GM19238 (cell line): ENCODE data around the gene CLRN1.

Experiments used
- DNase-seq: peaks from one replicate; pipeline ENCODE4 v3.0.0; 2011; ENCODE audit warnings: low spot score; ENCODE audit not compliant: insufficient read length

CLRN1 gene

GRCh38 chr3:150921209-150921608 lies 51.3 kb downstream of the CLRN1 start:
- DNase-seq = no peak

- no peak for DNase-seq
These were observed 52.3 kb downstream of the CLRN1 start for GRCh38 chr3:150920236-150920635.

GRCh38 chr3:150917951-150918350 lies 54.6 kb downstream of the CLRN1 start:
- DNase-seq = no peak

GRCh38 chr3:150913133-150913922 lies 59.2 kb downstream of the CLRN1 start:
- no peak for DNase-seq

- no peak for DNase-seq
These were observed 60.0 kb downstream of the CLRN1 start for GRCh38 chr3:150912501-150912900.

GRCh38 chr3:150911771-150912170 lies 60.8 kb downstream of the CLRN1 start:
- DNase-seq = no peak

GRCh38 chr3:150906461-150906860 lies 66.1 kb downstream of the CLRN1 start:
- DNase-seq = no peak

GRCh38 chr3:150905746-150906145 lies 66.8 kb downstream of the CLRN1 start:
- DNase-seq = no peak

GRCh38 chr3:150905339-150905738 lies 67.2 kb downstream of the CLRN1 start, which contains the start of gene MINDY4B:
TSS of gene MINDY4B (minus strand) at chr3:150905439. CDS start at chr3:150905439, 0 bp downstream.
- DNase-seq = no peak

GRCh38 chr3:150902988-150903387 lies 69.5 kb downstream of the CLRN1 start:
- DNase-seq = no peak

- no peak for DNase-seq
These were observed 70.7 kb downstream of the CLRN1 start for GRCh38 chr3:150901793-150902192.

- DNase-seq = no peak
These were observed 73.4 kb downstream of the CLRN1 start for GRCh38 chr3:150899141-150899540.

- DNase-seq = no peak
These were observed 74.3 kb downstream of the CLRN1 start for GRCh38 chr3:150898046-150898754.

GRCh38 chr3:150897592-150897991 lies 74.9 kb downstream of the CLRN1 start:
- DNase-seq = no peak

- DNase-seq = no peak
These were observed 81.7 kb downstream of the CLRN1 start for GRCh38 chr3:150890831-150891230.

GRCh38 chr3:150890295-150890694 lies 82.2 kb downstream of the CLRN1 start:
- DNase-seq = no peak

- DNase-seq = no peak
These were observed 83.4 kb downstream of the CLRN1 start for GRCh38 chr3:150889106-150889505.

- no peak for DNase-seq
These were observed 85.5 kb downstream of the CLRN1 start for GRCh38 chr3:150887031-150887430.

GRCh38 chr3:150885535-150885934 lies 87.0 kb downstream of the CLRN1 start:
- no peak for DNase-seq

GRCh38 chr3:150878996-150879575 lies 93.4 kb downstream of the CLRN1 start:
- DNase-seq = no peak

GRCh38 chr3:150878290-150878689 lies 94.2 kb downstream of the CLRN1 start:
- no peak for DNase-seq

GRCh38 chr3:150877303-150877702 lies 95.2 kb downstream of the CLRN1 start:
- no peak for DNase-seq
